ENCODE measurements around the gene SLC41A3.

DNA sequence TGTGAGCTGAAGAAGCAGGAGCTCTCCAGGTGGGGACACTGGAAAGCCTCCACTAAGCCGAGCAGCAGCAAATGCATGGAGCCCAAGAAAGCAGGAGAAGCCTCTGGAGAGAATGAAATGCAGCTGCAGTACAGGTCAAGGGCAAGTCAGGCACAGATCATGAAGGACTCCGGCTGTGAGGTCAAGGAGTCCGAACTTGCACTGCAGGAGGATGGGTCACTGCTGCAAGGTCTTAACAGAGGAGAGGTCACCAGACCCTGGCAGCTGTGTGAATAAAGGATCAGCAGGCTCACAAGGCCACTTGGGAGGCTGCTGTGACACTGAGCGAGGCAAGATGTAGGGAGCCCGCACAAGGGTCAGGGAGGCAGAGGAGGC is 24.7 kb upstream of the SLC41A3 start:
- no peak for TF ChIP-seq POLR2A (IDR thresholded peaks at IDR 0.05; ENCODE audit: low read depth, low read length)
- no peak for TF ChIP-seq USF2 (IDR thresholded peaks at IDR 0.05; ENCODE audit: low read depth, low read length)

All from IMR-90 (cell line).